NCI-H1092 (cell line): ENCODE measurements around the gene MCHR1.
"Not testable (repeated sequence)": the region's sequence is repeated elsewhere in the genome, so short reads cannot be mapped to it uniquely, and the experiment has no call there.

Source experiments
- DNase-seq: peaks from one replicate; lab custom pipeline; 2025; lab: John Stamatoyannopoulos, UW

MCHR1 gene

GRCh38 chr22:40679249-40679963 lies at the start of gene MCHR1:
TSS of gene MCHR1 (plus strand) at chr22:40679484. CDS start at chr22:40679653, 169 bp downstream.
- no peak for DNase-seq

GRCh38 chr22:40631925-40632324 lies 47.4 kb upstream of the MCHR1 start:
- DNase-seq, result no peak

GRCh38 chr22:40633036-40633435 lies 46.2 kb upstream of the MCHR1 start:
- no peak for DNase-seq

GRCh38 chr22:40634119-40634903 lies 45.0 kb upstream of the MCHR1 start:
- DNase-seq, result no peak

- DNase-seq, result no peak
These were observed 44.0 kb upstream of the MCHR1 start for GRCh38 chr22:40635043-40635939.

- no peak for DNase-seq
These were observed 43.3 kb upstream of the MCHR1 start for GRCh38 chr22:40635940-40636379.

- peak; percentile 99 for DNase-seq
These were observed 42.7 kb upstream of the MCHR1 start, which contains the start of gene MRTFA for GRCh38 chr22:40636380-40637182. TSS of gene MRTFA (minus strand) at chr22:40636719.

GRCh38 chr22:40637183-40638150 lies 41.8 kb upstream of the MCHR1 start:
- DNase-seq, result no peak

- no peak for DNase-seq
These were observed 41.0 kb upstream of the MCHR1 start for GRCh38 chr22:40638261-40638660.

- DNase-seq, result no peak
These were observed 38.0 kb upstream of the MCHR1 start for GRCh38 chr22:40641269-40641668.

GRCh38 chr22:40642316-40642715 lies 37.0 kb upstream of the MCHR1 start:
- DNase-seq, result no peak

- DNase-seq, result no peak
These were observed 33.6 kb upstream of the MCHR1 start for GRCh38 chr22:40645579-40646197.

- DNase-seq, result no peak
These were observed 30.9 kb upstream of the MCHR1 start for GRCh38 chr22:40648386-40648785.

GRCh38 chr22:40651057-40651456 lies 28.2 kb upstream of the MCHR1 start:
- DNase-seq, result no peak

- DNase-seq, result peak; percentile 92
These were observed 27.5 kb upstream of the MCHR1 start for GRCh38 chr22:40651563-40652501.

- no peak for DNase-seq
These were observed 25.9 kb upstream of the MCHR1 start for GRCh38 chr22:40653361-40653760.

GRCh38 chr22:40654522-40655167 lies 24.6 kb upstream of the MCHR1 start:
- DNase-seq, result peak; percentile 12

GRCh38 chr22:40655941-40656340 lies 23.3 kb upstream of the MCHR1 start:
- not testable (repeated sequence) for DNase-seq
